H9 (cell line): ENCODE data around the gene DPP10. TPM values are rescaled to one million over a fixed set of nuclear protein-coding genes. Genes with fewer than 3 reads are reported as not detected.

Experiments used
- DNase-seq: peaks from one replicate; pipeline ENCODE4 v3.0.0-alpha.2; 2017
- H2AFZ ChIP-seq: one replicate; pipeline ENCODE4 v1.6.1; 2013; ENCODE audit warnings: mild to moderate bottlenecking, low read length, control low read depth, moderate library complexity
- H2AK5ac ChIP-seq: 2 replicates; pipeline ENCODE4 v1.6.1; 2013; ENCODE audit warnings: low read length, control low read depth, mixed read lengths; ENCODE audit not compliant: insufficient read length
- H2BK120ac ChIP-seq: one replicate; pipeline ENCODE4 v1.6.1; 2013; ENCODE audit warnings: low read depth, mild to moderate bottlenecking, low read length, control low read depth, inconsistent platforms; ENCODE audit not compliant: poor library complexity, severe bottlenecking
- H2BK12ac ChIP-seq: 2 replicates; pipeline ENCODE4 v1.6.1; 2013; ENCODE audit warnings: low read length, control low read depth, mixed read lengths, low read depth; ENCODE audit not compliant: insufficient read length
- H2BK15ac ChIP-seq: 2 replicates; pipeline ENCODE4 v1.6.1; 2013; ENCODE audit warnings: low read depth, low read length, control low read depth
- H2BK20ac ChIP-seq: one replicate; pipeline ENCODE4 v1.6.1; 2013; ENCODE audit warnings: low read depth, mild to moderate bottlenecking, low read length, control low read depth, inconsistent platforms; ENCODE audit not compliant: poor library complexity, severe bottlenecking
- H2BK5ac ChIP-seq: 2 replicates; pipeline ENCODE4 v1.6.1; 2013; ENCODE audit warnings: low read length, control low read depth, mixed read lengths; ENCODE audit not compliant: insufficient read length
- H3K14ac ChIP-seq: 2 replicates; pipeline ENCODE4 v1.6.1; 2013; ENCODE audit warnings: low read length, control low read depth; ENCODE audit not compliant: insufficient read depth
- H3K18ac ChIP-seq: 2 replicates; pipeline ENCODE4 v1.6.1; 2013; ENCODE audit warnings: low read depth, mild to moderate bottlenecking, mixed read lengths, low read length, control low read depth; ENCODE audit not compliant: insufficient read length
- H3K23ac ChIP-seq: 2 replicates; pipeline ENCODE4 v1.6.1; 2013; ENCODE audit warnings: low read length, control low read depth, mixed read lengths, low read depth; ENCODE audit not compliant: insufficient read length
- H3K23me2 ChIP-seq: 2 replicates; pipeline ENCODE4 v1.6.1; 2013; ENCODE audit warnings: low read depth, mild to moderate bottlenecking, mixed read lengths, low read length, control low read depth; ENCODE audit not compliant: insufficient read length, poor library complexity, severe bottlenecking
- H3K27ac ChIP-seq: 2 replicates; pipeline ENCODE4 v1.5.1; 2013; ENCODE audit warnings: low read length, control low read depth, mixed read lengths, low read depth; ENCODE audit not compliant: insufficient read length
- H3K27me3 ChIP-seq: 2 replicates; pipeline ENCODE4 v1.6.1; 2013; ENCODE audit warnings: low read length, control low read depth, inconsistent platforms; ENCODE audit not compliant: insufficient read depth
- H3K4ac ChIP-seq: 2 replicates; pipeline ENCODE4 v1.6.1; 2013; ENCODE audit warnings: low read depth, mild to moderate bottlenecking, control low read depth, inconsistent platforms, low read length, moderate library complexity
- H3K4me1 ChIP-seq: 2 replicates; pipeline ENCODE4 v1.6.1; 2013; ENCODE audit warnings: low read length, control low read depth, inconsistent platforms; ENCODE audit not compliant: insufficient read depth
- H3K4me2 ChIP-seq: 2 replicates; pipeline ENCODE4 v1.6.1; 2013; ENCODE audit warnings: low read length, control low read depth, mixed read lengths; ENCODE audit not compliant: insufficient read length, insufficient read depth
- H3K56ac ChIP-seq: 2 replicates; pipeline ENCODE4 v1.6.1; 2013; ENCODE audit warnings: low read depth, mild to moderate bottlenecking, mixed read lengths, low read length, control low read depth; ENCODE audit not compliant: insufficient read length
- H3K79me1 ChIP-seq: 2 replicates; pipeline ENCODE4 v1.6.1; 2013; ENCODE audit warnings: low read depth, mild to moderate bottlenecking, moderate library complexity, low read length, control low read depth, inconsistent platforms; ENCODE audit not compliant: insufficient read depth, poor library complexity, severe bottlenecking
- H3K79me2 ChIP-seq: 2 replicates; pipeline ENCODE4 v1.6.1; 2013; ENCODE audit warnings: low read length, control low read depth, inconsistent platforms; ENCODE audit not compliant: insufficient read depth
- H3K9ac ChIP-seq: 2 replicates; pipeline ENCODE4 v1.6.1; 2013; ENCODE audit warnings: low read length, control low read depth, mixed read lengths; ENCODE audit not compliant: insufficient read length; ENCODE audit errors: extremely low read depth
- H3K9me3 ChIP-seq: one replicate; pipeline ENCODE4 v1.6.1; 2013; ENCODE audit warnings: low read depth, low read length, inconsistent platforms; ENCODE audit not compliant: control insufficient read depth
- H3T11ph ChIP-seq: one replicate; pipeline ENCODE4 v1.6.1; 2013; ENCODE audit warnings: mild to moderate bottlenecking, low read length, control low read depth, inconsistent platforms
- H4K20me1 ChIP-seq: one replicate; pipeline ENCODE4 v1.6.1; 2013; ENCODE audit not compliant: control insufficient read depth, insufficient read length, insufficient read depth
- H4K5ac ChIP-seq: 2 replicates; pipeline ENCODE4 v1.6.1; 2013; ENCODE audit warnings: low read depth, mild to moderate bottlenecking, mixed read lengths, low read length, control low read depth; ENCODE audit not compliant: insufficient read length
- H4K8ac ChIP-seq: replicated peaks from 2 replicates; pipeline ENCODE4 v1.6.1; 2013; ENCODE audit warnings: low read length, control low read depth, mixed read lengths, low read depth; ENCODE audit not compliant: insufficient read length
- H4K91ac ChIP-seq: 2 replicates; pipeline ENCODE4 v1.6.1; 2013; ENCODE audit warnings: low read depth, mild to moderate bottlenecking, moderate library complexity, mixed read lengths, low read length, control low read depth; ENCODE audit not compliant: insufficient read length
- H3K27ac Mint-ChIP-seq, 3 experiments: 2 replicates in 2 of 3; 3 replicates in 1 of 3; pipeline ENCODE4 v1.8.0; 2020 to 2021; ENCODE audit warnings: mixed read lengths in 3 of 3, mild to moderate bottlenecking in 1 of 3, moderate library complexity in 1 of 3
- H3K27me3 Mint-ChIP-seq: 2 replicates; pipeline ENCODE4 v1.8.0; 2021; ENCODE audit warnings: low read depth, mild to moderate bottlenecking, moderate library complexity, mixed read lengths
- H3K36me3 Mint-ChIP-seq, 3 experiments: 2 replicates in 2 of 3; 3 replicates in 1 of 3; pipeline ENCODE4 v1.8.0; 2020 to 2021; ENCODE audit warnings: low read depth in 3 of 3, mixed read lengths in 3 of 3; ENCODE audit not compliant: insufficient read depth in 1 of 3
- H3K4me1 Mint-ChIP-seq, 2 experiments: 2 replicates each; pipeline ENCODE4 v1.8.0; 2020; ENCODE audit warnings: mixed read lengths in 2 of 2
- H3K4me3 Mint-ChIP-seq, 2 experiments: 2 replicates in 1 of 2; 3 replicates in 1 of 2; pipeline ENCODE4 v1.8.0; 2020 to 2021; ENCODE audit warnings: mild to moderate bottlenecking in 2 of 2, mixed read lengths in 2 of 2, moderate library complexity in 1 of 2
- H3K9me3 Mint-ChIP-seq, 2 experiments: 2 replicates in 1 of 2; 3 replicates in 1 of 2; pipeline ENCODE4 v1.8.0; 2020; ENCODE audit warnings: mild to moderate bottlenecking in 2 of 2, mixed read lengths in 2 of 2, moderate library complexity in 1 of 2
- CTCF ChIP-seq: fragments of 200-600 bp; sonication (generic); conservative IDR thresholded peaks from 3 replicates; pipeline ENCODE4 v1.8.0; 2021; ENCODE audit warnings: antibody characterized with exemption, mild to moderate bottlenecking
- WGBS: extraction: QIAGEN DNeasy Blood & Tissue Kit; methylation state at CpG from one replicate; pipeline ENCODE4 v1.1.7; 2013; ENCODE audit warnings: missing lambda C conversion rate, low lambda C conversion rate, mixed read lengths; ENCODE audit not compliant: insufficient read length; ENCODE audit errors: extremely low coverage; 5-methylcytosine and 5-hydroxymethylcytosine counted together
- total RNA-seq: library from RNA; stranded (reverse); gene quantifications from 2 replicates; pipeline ENCODE4 v1.2.1, GENCODE V29; 2021

Gene DPP10
- total RNA-seq, 1 experiment from 2014 or later = 11.3 TPM

DNA sequence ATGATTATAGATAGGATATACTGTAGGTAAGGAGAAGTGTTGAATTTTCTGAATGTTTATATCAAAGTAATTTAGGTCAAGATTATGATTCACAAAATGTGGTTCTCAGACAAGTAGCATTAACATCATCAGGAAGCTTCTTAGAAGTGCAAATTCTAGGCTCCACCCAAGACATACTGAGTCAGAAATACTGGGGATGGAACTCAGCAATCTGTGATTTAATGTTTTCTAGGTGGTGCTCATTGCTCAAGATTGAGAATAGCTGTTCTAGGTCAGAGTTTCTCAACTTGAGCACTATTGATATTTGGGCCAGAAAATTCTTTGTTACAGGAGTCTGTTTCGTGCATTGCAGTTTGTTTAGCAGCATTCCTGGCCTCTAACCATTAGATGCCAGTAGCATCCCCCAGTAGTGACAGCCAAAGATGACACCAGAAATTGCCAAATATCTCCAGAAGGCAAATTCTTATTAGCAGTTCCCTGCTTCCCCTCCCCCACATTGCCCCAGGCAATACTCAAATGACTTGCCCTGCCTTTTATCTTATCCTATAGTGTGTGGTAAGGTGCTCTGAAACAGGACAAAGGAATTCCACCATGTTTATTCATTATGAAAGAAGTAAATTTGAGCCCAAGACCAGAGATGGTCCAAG is 1001.2 kb downstream of the DPP10 start:
- Histone ChIP-seq H3K23me2 (no peaks in the 10 kb centered on the region), H2AFZ (no peak overlapping the region), H3K4ac (no peak overlapping the region), H3K27ac (no peak overlapping the region), H3K9ac (no peak overlapping the region), H3K79me1 (no peaks in the 10 kb centered on the region), H4K8ac (no peak overlapping the region), H3K27me3 (no peaks in the 10 kb centered on the region; the same call in 1 of the 2 replicates), H4K5ac (no peak overlapping the region), H3K4me2 (no peak overlapping the region), H3K9me3 (peaks cover 15% of the 10 kb centered on the region), H2BK12ac (no peak overlapping the region), H3K4me1 (no peaks in the 10 kb centered on the region; the same call in 1 of the 2 replicates), H3K56ac (no peak overlapping the region), H4K91ac (no peak overlapping the region), H3K23ac (no peak overlapping the region), H3K18ac (no peak overlapping the region), H2BK120ac (no peak overlapping the region), H3T11ph (no peak overlapping the region), H2BK15ac (no peak overlapping the region), H3K14ac (no peak overlapping the region), H4K20me1 (no peaks in the 10 kb centered on the region), H3K79me2 (no peaks in the 10 kb centered on the region), H2BK20ac (no peak overlapping the region), H2AK5ac (no peak overlapping the region), H2BK5ac (no peak overlapping the region)
- H3K4me1 Mint-ChIP-seq = peaks cover 38 to 40% of the 10 kb centered on the region in 2 experiments
- H3K9me3 Mint-ChIP-seq = peaks cover 22 to 26% of the 10 kb centered on the region in 2 experiments
- no CpG with 5 or more reads among the region's 1 CpG for WGBS
- H3K27ac Mint-ChIP-seq = no peak overlapping the region
- H3K4me3 Mint-ChIP-seq = no peak overlapping the region
- no peak for DNase-seq
- H3K27me3 Mint-ChIP-seq = peaks cover 11% of the 10 kb centered on the region
- H3K36me3 Mint-ChIP-seq = peaks cover 22 to 34% (median 34%) of the 10 kb centered on the region in 3 experiments
- TF ChIP-seq CTCF = no peak
